CD14-positive monocyte (primary cell): ENCODE results near the gene PFKFB1. TPM values are rescaled to one million over a fixed set of nuclear protein-coding genes. Genes with fewer than 3 reads are reported as not detected.

ENCODE experiments used
- DNase-seq, 3 donors: peaks; one replicate each; pipeline ENCODE4 v3.0.0-alpha.2; 2011 to 2022
- H2AFZ ChIP-seq: 2 replicates; pipeline ENCODE4 v1.6.0; 2012; ENCODE audit warnings: mild to moderate bottlenecking, low read depth, low read length, inconsistent platforms; ENCODE audit not compliant: insufficient read depth, poor library complexity, severe bottlenecking
- H3K27ac ChIP-seq, 2 donors: 1 replicate in 1 of 2; 2 replicates in 1 of 2; pipeline ENCODE4 v1.5.1; 2012 to 2013; ENCODE audit warnings: low read length in 2 of 2, control low read depth in 1 of 2, inconsistent platforms in 1 of 2, low read depth in 1 of 2, mild to moderate bottlenecking in 1 of 2
- H3K27me3 ChIP-seq, 2 donors: one replicate each; pipeline versions ENCODE4 v1.6.0 to v1.6.1; 2011 to 2013; ENCODE audit warnings: low read length in 2 of 2; ENCODE audit not compliant: control insufficient read depth in 2 of 2, insufficient read depth in 2 of 2
- H3K36me3 ChIP-seq, 2 donors: replicated peaks in 1 of 2; 1 replicate in 1 of 2; 2 replicates in 1 of 2; pipeline versions ENCODE4 v1.5.1 to v1.6.1; 2012 to 2013; ENCODE audit warnings: low read length in 2 of 2, control low read depth in 1 of 2, inconsistent platforms in 1 of 2, mild to moderate bottlenecking in 1 of 2; ENCODE audit not compliant: insufficient read depth in 2 of 2, control insufficient read depth in 1 of 2
- H3K4me1 ChIP-seq, 2 donors: 1 replicate in 1 of 2; 2 replicates in 1 of 2; pipeline versions ENCODE4 v1.5.1 to v1.6.1; 2012 to 2013; ENCODE audit warnings: low read length in 2 of 2, control low read depth in 1 of 2, inconsistent platforms in 1 of 2, mild to moderate bottlenecking in 1 of 2, moderate library complexity in 1 of 2; ENCODE audit not compliant: insufficient read depth in 2 of 2, control insufficient read depth in 1 of 2
- H3K4me2 ChIP-seq: replicated peaks from 2 replicates; pipeline ENCODE3; 2012; ENCODE audit warnings: low read length, moderate library complexity, mild to moderate bottlenecking; ENCODE audit not compliant: poor library complexity, severe bottlenecking; ENCODE audit errors: extremely low read depth
- H3K4me3 ChIP-seq, 3 experiments: fragments of 200-600 bp in 1 of 3; sonication (generic) in 1 of 3; replicated peaks in 1 of 3; 1 replicate in 2 of 3; 2 replicates in 1 of 3; pipeline ENCODE4 v1.5.1; 2011 to 2013; ENCODE audit warnings: low read length in 3 of 3, mild to moderate bottlenecking in 3 of 3, control low read depth in 2 of 3, low read depth in 2 of 3, inconsistent platforms in 1 of 3, moderate library complexity in 1 of 3
- H3K79me2 ChIP-seq: 2 replicates; pipeline ENCODE4 v1.6.0; 2012; ENCODE audit warnings: mild to moderate bottlenecking, control low read depth, inconsistent platforms, low read length, moderate library complexity; ENCODE audit not compliant: insufficient read depth
- H3K9ac ChIP-seq: 2 replicates; pipeline ENCODE4 v1.6.0; 2017; ENCODE audit warnings: low read length, mild to moderate bottlenecking; ENCODE audit not compliant: insufficient read depth, poor library complexity, severe bottlenecking
- H3K9me3 ChIP-seq, 2 donors: replicated peaks in 1 of 2; 1 replicate in 1 of 2; 2 replicates in 1 of 2; pipeline versions ENCODE4 v1.5.1 to v1.6.1; 2012 to 2013; ENCODE audit warnings: low read length in 2 of 2, control low read depth in 1 of 2; ENCODE audit not compliant: control insufficient read depth in 1 of 2, insufficient read depth in 1 of 2
- H4K20me1 ChIP-seq: 2 replicates; pipeline ENCODE4 v1.6.0; 2012; ENCODE audit warnings: mild to moderate bottlenecking, low read length, control low read depth, moderate library complexity; ENCODE audit not compliant: insufficient read depth
- H3K27ac Mint-ChIP-seq, 7 donors: one replicate each; pipeline ENCODE4 v1.8.0; 2020; ENCODE audit warnings: mild to moderate bottlenecking in 7 of 7, mixed read lengths in 7 of 7, moderate library complexity in 6 of 7, inconsistent platforms in 2 of 7
- H3K27me3 Mint-ChIP-seq, 3 donors: one replicate each; pipeline ENCODE4 v1.8.0; 2021 to 2022; ENCODE audit warnings: low read depth in 3 of 3, mild to moderate bottlenecking in 3 of 3, mixed read lengths in 3 of 3, moderate library complexity in 3 of 3, inconsistent platforms in 1 of 3
- H3K36me3 Mint-ChIP-seq, 2 donors: one replicate each; pipeline ENCODE4 v1.8.0; 2020; ENCODE audit warnings: mixed read lengths in 2 of 2, inconsistent platforms in 1 of 2, mild to moderate bottlenecking in 1 of 2
- H3K4me1 Mint-ChIP-seq: one replicate; pipeline ENCODE4 v1.8.0; 2020; ENCODE audit warnings: mild to moderate bottlenecking, mixed read lengths
- H3K4me3 Mint-ChIP-seq, 2 donors: one replicate each; pipeline ENCODE4 v1.8.0; 2020; ENCODE audit warnings: mild to moderate bottlenecking in 2 of 2, mixed read lengths in 2 of 2, moderate library complexity in 1 of 2
- H3K9me3 Mint-ChIP-seq, 7 donors: one replicate each; pipeline ENCODE4 v1.8.0; 2020 to 2022; ENCODE audit warnings: mixed read lengths in 7 of 7, mild to moderate bottlenecking in 6 of 7, moderate library complexity in 6 of 7, inconsistent platforms in 2 of 7
- CTCF ChIP-seq: fragments of 200-600 bp; IDR thresholded peaks from one replicate; pipeline ENCODE4 v1.8.0; 2022; ENCODE audit warnings: antibody characterized with exemption, mild to moderate bottlenecking
- WGBS: methylation state at CpG from one replicate; pipeline ENCODE4 v1.1.5; 2013; ENCODE audit warnings: missing lambda C conversion rate; ENCODE audit not compliant: insufficient coverage; 5-methylcytosine and 5-hydroxymethylcytosine counted together
- intact Hi-C, 2 donors: fragments of 100-400 bp; cut with micrococcal nuclease; formaldehyde crosslinking; loops; one replicate each; pipeline versions ENCODE4 v1.15.0 to v1.15.1; 2023
- polyA plus RNA-seq, 3 donors: library from polyadenylated mRNA; depleted of rRNA in 1 of 3; unstranded in 2 of 3; stranded (reverse) in 1 of 3; fragments of 300-500 nt in 2 of 3; fragments of >200 nt in 1 of 3; fragmentation: Illumina TruSeq in 2 of 3; gene quantifications; 1 replicate in 2 of 3; 2 replicates in 1 of 3; pipeline ENCODE4 v1.2.3, GENCODE V29; 2012 to 2021

The PFKFB1 gene
- polyA plus RNA-seq, 3 donors = 0.11 to 0.21 TPM; not detected in 1

DNA sequence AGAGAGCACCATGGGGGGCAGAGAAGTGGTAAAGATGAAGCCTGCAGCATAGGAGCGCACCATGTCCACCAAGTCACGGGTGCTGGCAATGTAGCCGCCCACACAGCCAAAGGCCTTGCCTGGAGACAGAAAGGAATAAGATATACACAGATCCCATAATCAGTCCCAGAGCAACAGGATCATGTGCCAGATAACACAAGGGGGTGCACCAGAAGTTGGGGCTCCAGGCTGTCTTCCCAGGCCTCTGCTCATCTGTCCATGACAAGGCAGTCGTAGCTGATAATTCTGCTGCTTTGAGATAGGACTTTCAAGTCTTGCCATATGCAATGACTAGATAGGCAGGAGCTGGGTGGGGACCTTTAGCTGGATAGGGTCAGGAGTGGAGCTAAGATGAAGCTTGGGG, 20.9 kb upstream of the PFKFB1 start:
- Histone ChIP-seq H3K27me3 (no peaks in the 10 kb centered on the region), H3K4me3 (no peak overlapping the region), H3K27ac (no peak overlapping the region), H3K4me1 (no peaks in the 10 kb centered on the region), H3K9ac (no peak overlapping the region), H3K79me2 (no peaks in the 10 kb centered on the region), H3K36me3 (no peaks in the 10 kb centered on the region), H3K9me3 (no peaks in the 10 kb centered on the region), H2AFZ (no peak overlapping the region), H3K4me2 (no peak overlapping the region), H4K20me1 (no peaks in the 10 kb centered on the region)
- intact Hi-C loops = loop anchor here in 1 of 2 donors (10.0 kb wide), 1 partner anchor 370 kb away; no protein-coding TSS in a partner anchor
- no peak for TF ChIP-seq CTCF
- Mint-ChIP-seq H3K4me3 (no peak overlapping the region), H3K4me1 (no peaks in the 10 kb centered on the region), H3K27me3 (peaks cover 0 to 4% (median 0%) of the 10 kb centered on the region in 3 donors), H3K9me3 (no peaks in the 10 kb centered on the region), H3K36me3 (no peaks in the 10 kb centered on the region), H3K27ac (peak overlapping the region in 1 of 7 donors; percentile 16)
- DNase-seq = no peak
- 90% methylated on average over 2 of the region's 4 CpGs for WGBS

- no peak for DNase-seq
Observed at GRCh38 chrX:55011294-55011693, 17.3 kb upstream of the PFKFB1 start.

More at GRCh38 chrX:55011294-55011693, 17.3 kb upstream of the PFKFB1 start:
- Mint-ChIP-seq H3K4me1 (peaks cover 13% of the 10 kb centered on the region), H3K4me3 (no peak overlapping the region), H3K27me3 (peaks cover 0 to 4% (median 0%) of the 10 kb centered on the region in 3 donors), H3K36me3 (peaks cover 7 to 9% of the 10 kb centered on the region in 2 donors), H3K27ac (no peak overlapping the region), H3K9me3 (peaks cover 0 to 2% (median 0%) of the 10 kb centered on the region in 7 donors)
- WGBS = no CpG with 5 or more reads among the region's 2 CpGs
- H3K79me2 ChIP-seq = no peaks in the 10 kb centered on the region
- no peak overlapping the region for H2AFZ ChIP-seq
- H3K27ac ChIP-seq = no peak overlapping the region
- no peak overlapping the region for H3K4me2 ChIP-seq
- no peaks in the 10 kb centered on the region for H3K27me3 ChIP-seq
- no peak overlapping the region for H3K9ac ChIP-seq
- H4K20me1 ChIP-seq = no peaks in the 10 kb centered on the region
- no peak overlapping the region for H3K4me3 ChIP-seq
- H3K4me1 ChIP-seq = peaks cover 14 to 17% of the 10 kb centered on the region in 2 donors
- H3K36me3 ChIP-seq = peaks cover 8% of the 10 kb centered on the region in 2 donors
- intact Hi-C loops = loop anchor here in 1 of 2 donors (10.0 kb wide), 1 partner anchor 366 kb away; no protein-coding TSS in a partner anchor
- TF ChIP-seq CTCF = no peak
- H3K9me3 ChIP-seq = no peaks in the 10 kb centered on the region
